NOMO-1 treated with DMSO at 0.1 percent for 48 hours (cell line): Measurements from ENCODE around the gene PRR14.

Source experiments
- DNase-seq: peaks from one replicate; lab custom pipeline; 2025; ENCODE audit not compliant: unreplicated experiment; lab: John Stamatoyannopoulos, UW

Gene PRR14

DNA sequence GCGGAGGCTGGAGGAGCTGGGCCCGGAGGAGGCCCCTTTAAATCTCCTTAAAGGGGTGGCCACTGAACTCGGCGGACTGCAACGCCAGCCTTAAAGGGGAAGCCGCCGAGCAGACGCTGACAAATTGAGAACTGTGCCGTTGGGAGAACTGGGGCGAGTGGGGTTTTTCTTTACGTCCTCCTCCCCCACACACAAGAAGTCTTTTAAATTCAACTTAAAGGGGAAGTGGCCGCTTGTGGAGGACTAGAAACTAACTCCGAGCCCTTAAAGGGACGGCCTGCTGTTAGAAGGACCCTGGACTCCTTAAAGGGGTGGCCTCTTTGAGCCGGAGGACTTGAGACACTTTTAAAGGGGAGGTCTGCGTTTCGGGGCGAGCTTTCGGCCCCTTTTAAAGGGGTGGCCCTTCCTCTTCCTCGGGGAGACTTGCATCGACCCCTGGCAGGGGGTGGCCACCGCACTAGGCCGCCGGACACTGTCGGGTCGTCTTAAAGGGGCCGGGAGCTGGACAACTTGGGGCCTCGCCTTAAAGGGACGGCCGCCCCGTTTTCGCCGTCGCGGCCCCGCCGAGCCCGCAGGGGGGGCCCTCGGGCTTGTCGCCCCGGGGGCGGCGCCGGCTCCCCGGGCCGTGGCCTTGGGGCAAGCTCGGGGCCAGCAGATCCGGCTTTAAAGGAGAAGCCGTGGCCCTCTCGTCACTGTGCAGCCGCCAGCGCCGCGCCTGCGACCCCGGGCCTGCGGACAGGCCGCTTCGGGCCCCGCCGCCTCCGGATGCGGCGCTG lies 8.2 kb downstream of the PRR14 start:
- peak; percentile 99 for DNase-seq

GRCh38 chr16:30659507-30660423 lies 9.0 kb downstream of the PRR14 start:
- no peak for DNase-seq

GRCh38 chr16:30660424-30661261 lies 9.9 kb downstream of the PRR14 start:
- peak; percentile 29 for DNase-seq

GRCh38 chr16:30662449-30662848 lies 11.7 kb downstream of the PRR14 start:
- DNase-seq, result no peak

- DNase-seq, result no peak
Observed at GRCh38 chr16:30663038-30663437, 12.3 kb downstream of the PRR14 start.

GRCh38 chr16:30663820-30664219 lies 13.1 kb downstream of the PRR14 start:
- DNase-seq, result no peak

GRCh38 chr16:30664616-30665109 lies 13.9 kb downstream of the PRR14 start:
- DNase-seq, result no peak

GRCh38 chr16:30665155-30665829 lies 14.5 kb downstream of the PRR14 start:
- no peak for DNase-seq

GRCh38 chr16:30665830-30666190 lies 15.1 kb downstream of the PRR14 start:
- DNase-seq, result no peak

- no peak for DNase-seq
Observed at GRCh38 chr16:30666681-30667080, 15.9 kb downstream of the PRR14 start.

- no peak for DNase-seq
Observed at GRCh38 chr16:30667361-30667905, 16.7 kb downstream of the PRR14 start.

DNA sequence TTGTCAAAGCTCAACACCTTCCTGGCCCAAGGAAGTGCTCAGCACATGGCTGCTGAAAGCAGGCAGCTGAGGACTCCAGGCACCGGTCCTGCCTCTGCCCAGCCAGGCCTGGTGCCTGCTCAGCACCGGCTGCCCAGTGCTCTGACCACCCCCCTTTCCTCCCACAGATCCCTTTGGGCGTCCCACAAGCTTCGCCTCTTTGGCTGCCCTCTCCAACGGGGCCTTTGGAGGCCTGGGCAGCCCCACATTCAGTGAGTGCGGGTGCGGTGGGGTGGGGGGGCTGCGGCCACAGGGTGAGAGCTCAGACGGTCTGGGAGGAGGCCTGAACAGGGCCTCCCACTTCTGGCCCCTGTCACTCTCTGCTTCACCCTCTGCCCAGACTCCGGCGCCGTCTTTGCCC lies 17.6 kb downstream of the PRR14 start:
- no peak for DNase-seq

DNA sequence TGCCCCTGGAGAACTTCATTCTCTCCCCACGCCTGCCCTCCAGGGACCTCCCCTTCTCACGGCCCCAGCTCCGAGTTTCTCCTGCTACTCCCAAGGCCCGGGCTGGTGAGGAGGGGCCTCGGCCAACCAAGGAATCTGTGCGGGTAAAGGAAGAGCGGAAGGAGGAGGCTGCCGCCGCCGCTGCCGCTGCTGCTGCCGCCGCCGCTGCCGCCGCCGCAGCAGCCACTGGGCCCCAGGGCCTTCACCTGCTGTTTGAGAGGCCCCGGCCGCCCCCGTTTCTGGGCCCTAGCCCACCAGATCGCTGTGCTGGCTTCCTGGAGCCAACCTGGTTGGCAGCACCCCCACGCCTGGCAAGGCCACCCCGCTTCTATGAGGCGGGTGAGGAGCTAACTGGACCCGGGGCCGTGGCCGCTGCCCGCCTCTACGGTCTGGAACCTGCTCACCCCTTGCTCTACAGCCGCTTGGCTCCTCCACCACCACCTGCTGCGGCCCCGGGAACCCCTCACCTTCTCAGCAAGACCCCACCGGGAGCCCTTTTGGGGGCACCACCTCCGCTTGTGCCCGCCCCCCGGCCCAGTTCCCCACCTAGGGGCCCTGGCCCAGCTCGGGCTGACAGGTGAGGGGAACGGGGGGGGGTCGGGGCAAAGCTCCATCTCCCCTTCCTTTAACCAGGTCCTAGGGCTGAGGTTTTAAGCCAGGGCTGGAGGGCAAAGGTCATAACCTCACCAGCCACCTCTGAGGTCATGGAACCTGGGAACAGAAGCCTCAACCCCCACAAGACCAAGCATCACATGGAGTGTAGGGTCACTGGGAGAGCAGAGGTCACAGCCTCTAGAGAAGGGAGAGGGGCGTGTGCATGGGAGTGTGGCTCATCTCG lies 18.5 kb downstream of the PRR14 start:
- no peak for DNase-seq

GRCh38 chr16:30669903-30670824 lies 19.4 kb downstream of the PRR14 start:
- DNase-seq, result no peak

- DNase-seq, result no peak
Observed at GRCh38 chr16:30675143-30675542, 24.4 kb downstream of the PRR14 start.

- no peak for DNase-seq
Observed at GRCh38 chr16:30677931-30678585, 27.3 kb downstream of the PRR14 start.

DNA sequence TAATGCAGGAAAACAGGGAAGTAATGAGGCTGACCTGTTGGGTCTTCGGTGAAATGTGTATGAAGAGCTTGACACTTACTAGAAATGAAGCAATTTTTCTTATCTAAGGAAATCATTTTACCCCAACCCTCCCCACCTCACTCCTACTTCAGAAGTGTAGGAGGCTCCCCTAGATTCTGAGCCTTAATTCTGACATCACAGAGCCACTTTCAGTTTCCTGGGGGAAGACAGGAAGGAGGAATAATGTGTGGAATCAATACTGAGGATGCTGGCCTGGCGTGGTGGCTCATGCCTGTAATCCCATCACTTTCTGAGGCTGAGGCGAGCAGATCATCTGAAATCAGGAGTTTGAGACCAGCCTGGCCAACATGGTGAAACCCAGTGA lies 27.8 kb downstream of the PRR14 start:
- DNase-seq, result no peak

DNA sequence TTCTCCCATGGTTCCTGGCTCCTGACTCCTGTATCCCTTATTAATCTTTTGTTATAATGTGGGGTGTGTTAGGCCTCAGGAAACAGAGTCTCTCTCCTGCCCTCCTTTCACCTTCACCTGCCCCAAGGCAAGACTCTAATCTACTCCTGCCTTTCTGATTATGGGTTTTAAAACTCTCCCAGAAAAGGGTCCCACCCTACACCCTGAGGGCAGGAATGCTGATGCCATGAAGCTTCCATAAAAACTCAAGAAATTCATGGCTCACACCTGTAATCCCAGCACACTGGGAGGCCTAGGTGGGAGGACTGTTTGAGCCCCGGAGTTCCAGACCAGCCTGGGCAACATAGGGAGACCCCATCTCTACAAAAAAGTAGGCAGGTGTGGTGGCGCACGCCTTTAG lies 29.6 kb downstream of the PRR14 start:
- DNase-seq, result no peak
